Measurements from ENCODE around the gene FGFRL1.

FGFRL1 gene

DNA sequence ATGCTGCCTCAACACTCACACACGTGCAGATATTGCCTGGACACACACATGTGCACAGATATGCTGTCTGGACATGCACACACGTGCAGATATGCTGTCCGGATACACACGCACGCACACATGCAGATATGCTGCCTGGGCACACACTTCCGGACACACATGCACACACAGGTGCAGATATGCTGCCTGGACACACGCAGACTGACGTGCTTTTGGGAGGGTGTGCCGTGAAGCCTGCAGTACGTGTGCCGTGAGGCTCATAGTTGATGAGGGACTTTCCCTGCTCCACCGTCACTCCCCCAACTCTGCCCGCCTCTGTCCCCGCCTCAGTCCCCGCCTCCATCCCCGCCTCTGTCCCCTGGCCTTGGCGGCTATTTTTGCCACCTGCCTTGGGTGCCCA is 14.7 kb downstream of the FGFRL1 start:
- H3K36me3 ChIP-seq (ENCODE audit: insufficient read depth, insufficient read length, low read length) = peaks cover 26% of the 10 kb centered on the region
- H3K4me1 ChIP-seq (ENCODE audit: insufficient read depth, insufficient read length) = peaks cover 30% of the 10 kb centered on the region
- H3K4me3 ChIP-seq (ENCODE audit: insufficient read length, low read depth) = no peak overlapping the region
- H3K9me3 ChIP-seq (ENCODE audit: insufficient read depth, low read length) = no peaks in the 10 kb centered on the region
- TF ChIP-seq ZNF274 (IDR thresholded peaks at IDR 0.05; ENCODE audit: low read depth, low read length) = no peak
- no peak for TF ChIP-seq YY1 (IDR thresholded peaks at IDR 0.05; ENCODE audit: insufficient read depth, insufficient read length)
- no peak for TF ChIP-seq SUZ12 (IDR thresholded peaks at IDR 0.05; ENCODE audit: extremely low read depth, insufficient read depth, insufficient read length)
- H3K9ac ChIP-seq (ENCODE audit: insufficient read length, low read depth) = no peak overlapping the region
- peaks cover 16% of the 10 kb centered on the region for H3K27me3 ChIP-seq (ENCODE audit: insufficient read depth, insufficient read length)
- DNase-seq (ENCODE audit: low read depth, low spot score) = no peak

DNA sequence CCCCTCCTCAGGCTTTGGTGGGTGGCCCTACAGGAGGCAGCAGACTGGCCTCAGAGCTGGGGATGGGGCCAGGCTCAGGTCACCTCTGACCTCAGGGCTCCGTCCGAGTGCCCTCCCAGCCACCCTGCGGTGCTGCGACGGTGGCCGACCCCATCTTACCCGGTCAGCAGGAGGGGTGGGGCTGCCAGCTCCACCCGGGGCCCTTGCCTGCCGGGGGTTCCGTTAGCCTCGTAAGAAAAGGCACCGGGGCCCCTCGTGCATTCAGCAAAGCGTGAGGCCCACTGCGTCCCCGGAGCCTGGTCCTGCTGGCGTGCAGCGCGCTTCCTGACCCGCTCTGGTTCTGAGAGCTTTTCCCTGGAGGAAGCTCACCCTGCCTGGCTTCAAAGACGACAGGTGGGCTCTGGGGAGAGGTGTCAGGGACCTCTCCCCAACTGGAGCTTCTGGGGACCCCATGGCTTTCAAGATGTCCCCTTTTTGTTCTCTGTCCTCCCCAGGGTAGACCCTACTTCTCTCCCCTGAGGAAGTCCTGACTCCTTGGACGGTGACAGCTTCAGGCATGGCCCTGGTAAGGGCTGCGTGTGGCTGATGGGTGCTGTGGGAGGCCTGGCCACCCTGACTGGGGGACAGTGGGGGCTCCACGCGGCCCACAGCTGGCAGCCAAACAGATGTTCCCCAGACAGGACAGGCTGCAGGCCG is 15.9 kb downstream of the FGFRL1 start:
- Histone ChIP-seq H3K27me3 (ENCODE audit: insufficient read depth, insufficient read length) (peaks cover 5% of the 10 kb centered on the region), H3K9ac (ENCODE audit: insufficient read length, low read depth) (no peak overlapping the region), H3K36me3 (ENCODE audit: insufficient read depth, insufficient read length, low read length) (peaks cover 23% of the 10 kb centered on the region), H3K9me3 (ENCODE audit: insufficient read depth, low read length) (no peaks in the 10 kb centered on the region), H3K4me1 (ENCODE audit: insufficient read depth, insufficient read length) (peaks cover 27% of the 10 kb centered on the region), H3K4me3 (ENCODE audit: insufficient read length, low read depth) (no peak overlapping the region)
- DNase-seq (ENCODE audit: low read depth, low spot score) = no peak
- no peak for TF ChIP-seq YY1 (IDR thresholded peaks at IDR 0.05; ENCODE audit: insufficient read depth, insufficient read length)
- no peak for TF ChIP-seq SUZ12 (IDR thresholded peaks at IDR 0.05; ENCODE audit: extremely low read depth, insufficient read depth, insufficient read length)
- no peak for TF ChIP-seq ZNF274 (IDR thresholded peaks at IDR 0.05; ENCODE audit: low read depth, low read length)

DNA sequence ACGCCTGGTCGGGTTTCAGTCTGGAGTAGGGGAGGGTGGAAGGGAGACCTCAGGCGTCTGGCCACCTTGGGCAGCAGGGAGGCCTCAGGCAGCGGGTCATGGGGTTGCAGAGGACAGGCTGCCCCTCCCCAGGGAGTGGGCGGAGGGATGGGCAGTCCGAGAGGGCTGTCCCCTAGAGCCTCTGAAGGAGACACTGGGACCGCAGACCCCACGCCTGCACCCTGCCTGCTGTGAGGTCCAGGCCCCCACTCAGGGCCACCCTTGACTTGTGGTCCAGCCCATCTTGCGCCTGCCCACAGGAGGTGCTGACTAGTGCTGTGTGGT is 16.5 kb downstream of the FGFRL1 start:
- TF ChIP-seq YY1 (IDR thresholded peaks at IDR 0.05; ENCODE audit: insufficient read depth, insufficient read length) = no peak
- TF ChIP-seq SUZ12 (IDR thresholded peaks at IDR 0.05; ENCODE audit: extremely low read depth, insufficient read depth, insufficient read length) = no peak
- TF ChIP-seq ZNF274 (IDR thresholded peaks at IDR 0.05; ENCODE audit: low read depth, low read length) = no peak
- Histone ChIP-seq H3K36me3 (ENCODE audit: insufficient read depth, insufficient read length, low read length) (peaks cover 19% of the 10 kb centered on the region), H3K9ac (ENCODE audit: insufficient read length, low read depth) (no peak overlapping the region), H3K4me1 (ENCODE audit: insufficient read depth, insufficient read length) (peaks cover 25% of the 10 kb centered on the region), H3K4me3 (ENCODE audit: insufficient read length, low read depth) (no peak overlapping the region), H3K27me3 (ENCODE audit: insufficient read depth, insufficient read length) (peaks cover 4% of the 10 kb centered on the region), H3K9me3 (ENCODE audit: insufficient read depth, low read length) (no peaks in the 10 kb centered on the region)
- no peak for DNase-seq (ENCODE audit: low read depth, low spot score)

- H3K9ac ChIP-seq (ENCODE audit: insufficient read length, low read depth) = no peak overlapping the region
- DNase-seq (ENCODE audit: low read depth, low spot score) = no peak
- peaks cover 19% of the 10 kb centered on the region for H3K36me3 ChIP-seq (ENCODE audit: insufficient read depth, insufficient read length, low read length)
Observed at GRCh38 chr4:1028574-1029220, 17.3 kb downstream of the FGFRL1 start.

DNA sequence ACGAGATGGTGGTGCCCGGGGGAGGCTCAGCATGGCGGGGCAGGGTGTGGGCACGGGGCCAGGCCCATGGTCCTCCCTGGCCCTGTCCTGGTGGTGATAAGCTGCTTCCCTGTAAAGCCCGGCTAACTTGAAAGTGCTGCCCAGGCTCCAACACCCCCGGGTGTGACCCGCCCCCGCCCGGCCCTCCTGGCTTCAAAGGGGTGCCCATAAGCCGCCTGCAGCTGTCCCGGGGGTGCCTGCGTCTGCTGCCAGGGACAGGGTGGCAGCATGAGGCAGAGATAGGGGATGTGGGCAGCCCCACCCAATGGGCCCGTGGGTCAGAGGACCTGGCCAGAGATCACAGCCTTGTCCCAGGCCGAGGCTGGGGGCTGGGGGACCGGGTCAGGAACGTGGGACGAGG is 18.1 kb downstream of the FGFRL1 start:
- H3K4me3 ChIP-seq (ENCODE audit: insufficient read length, low read depth) = no peak overlapping the region
- peaks cover 6% of the 10 kb centered on the region for H3K27me3 ChIP-seq (ENCODE audit: insufficient read depth, insufficient read length)
- TF ChIP-seq YY1 (IDR thresholded peaks at IDR 0.05; ENCODE audit: insufficient read depth, insufficient read length) (no peak), ZNF274 (IDR thresholded peaks at IDR 0.05; ENCODE audit: low read depth, low read length) (no peak), SUZ12 (IDR thresholded peaks at IDR 0.05; ENCODE audit: extremely low read depth, insufficient read depth, insufficient read length) (no peak)
- peaks cover 26% of the 10 kb centered on the region for H3K4me1 ChIP-seq (ENCODE audit: insufficient read depth, insufficient read length)
- no peaks in the 10 kb centered on the region for H3K9me3 ChIP-seq (ENCODE audit: insufficient read depth, low read length)
- H3K36me3 ChIP-seq (ENCODE audit: insufficient read depth, insufficient read length, low read length) = peaks cover 15% of the 10 kb centered on the region
- peak overlapping the region; percentile 21 for H3K9ac ChIP-seq (ENCODE audit: insufficient read length, low read depth)
- DNase-seq (ENCODE audit: low read depth, low spot score) = no peak

More at GRCh38 chr4:1028574-1029220, 17.3 kb downstream of the FGFRL1 start:
- no peak for TF ChIP-seq ZNF274 (IDR thresholded peaks at IDR 0.05; ENCODE audit: low read depth, low read length)
- no peak for TF ChIP-seq SUZ12 (IDR thresholded peaks at IDR 0.05; ENCODE audit: extremely low read depth, insufficient read depth, insufficient read length)
- no peak for TF ChIP-seq YY1 (IDR thresholded peaks at IDR 0.05; ENCODE audit: insufficient read depth, insufficient read length)
- Histone ChIP-seq H3K27me3 (ENCODE audit: insufficient read depth, insufficient read length) (peaks cover 6% of the 10 kb centered on the region), H3K9me3 (ENCODE audit: insufficient read depth, low read length) (no peaks in the 10 kb centered on the region), H3K4me1 (ENCODE audit: insufficient read depth, insufficient read length) (peaks cover 22% of the 10 kb centered on the region), H3K4me3 (ENCODE audit: insufficient read length, low read depth) (no peak overlapping the region)

- H3K36me3 ChIP-seq (ENCODE audit: insufficient read depth, insufficient read length, low read length) = peaks cover 11% of the 10 kb centered on the region
- H3K9ac ChIP-seq (ENCODE audit: insufficient read length, low read depth) = peak overlapping the region; percentile 21
- peaks cover 26% of the 10 kb centered on the region for H3K4me1 ChIP-seq (ENCODE audit: insufficient read depth, insufficient read length)
- DNase-seq (ENCODE audit: low read depth, low spot score) = no peak
- H3K9me3 ChIP-seq (ENCODE audit: insufficient read depth, low read length) = no peaks in the 10 kb centered on the region
- H3K4me3 ChIP-seq (ENCODE audit: insufficient read length, low read depth) = no peak overlapping the region
- H3K27me3 ChIP-seq (ENCODE audit: insufficient read depth, insufficient read length) = peaks cover 6% of the 10 kb centered on the region
- TF ChIP-seq ZNF274 (IDR thresholded peaks at IDR 0.05; ENCODE audit: low read depth, low read length) = no peak
- no peak for TF ChIP-seq YY1 (IDR thresholded peaks at IDR 0.05; ENCODE audit: insufficient read depth, insufficient read length)
- no peak for TF ChIP-seq SUZ12 (IDR thresholded peaks at IDR 0.05; ENCODE audit: extremely low read depth, insufficient read depth, insufficient read length)
Observed at GRCh38 chr4:1030031-1030430, 18.6 kb downstream of the FGFRL1 start.

- no peak overlapping the region for H3K9ac ChIP-seq (ENCODE audit: insufficient read length, low read depth)
- H3K27me3 ChIP-seq (ENCODE audit: insufficient read depth, insufficient read length) = peaks cover 6% of the 10 kb centered on the region
Observed at GRCh38 chr4:1030559-1030958, 19.1 kb downstream of the FGFRL1 start.

More at GRCh38 chr4:1030559-1030958, 19.1 kb downstream of the FGFRL1 start:
- Histone ChIP-seq H3K4me3 (ENCODE audit: insufficient read length, low read depth) (no peak overlapping the region), H3K36me3 (ENCODE audit: insufficient read depth, insufficient read length, low read length) (peaks cover 6% of the 10 kb centered on the region), H3K9me3 (ENCODE audit: insufficient read depth, low read length) (no peaks in the 10 kb centered on the region), H3K4me1 (ENCODE audit: insufficient read depth, insufficient read length) (peaks cover 29% of the 10 kb centered on the region)
- TF ChIP-seq YY1 (IDR thresholded peaks at IDR 0.05; ENCODE audit: insufficient read depth, insufficient read length) (no peak), ZNF274 (IDR thresholded peaks at IDR 0.05; ENCODE audit: low read depth, low read length) (no peak), SUZ12 (IDR thresholded peaks at IDR 0.05; ENCODE audit: extremely low read depth, insufficient read depth, insufficient read length) (no peak)
- no peak for DNase-seq (ENCODE audit: low read depth, low spot score)
